Activated CD8-positive, alpha-beta T cell treated with anti-CD3 and anti-CD28 coated beads, Interleukin-2, amount 10 ng/mL, durations not matched to agents 7 days and 5 days (primary cell): ENCODE measurements around the gene CHAD. TPM values are rescaled to one million over a fixed set of nuclear protein-coding genes. Genes with fewer than 3 reads are reported as not detected.

Experiments
- ATAC-seq: fragments of 150-1000 bp; cut with Tn5 transposase; one replicate; pipeline ENCODE4 v1.10.0; 2021; ENCODE audit warnings: moderate library complexity
- CTCF ChIA-PET: fragments of 350-600 bp; sonication (Branson Sonifier 250); formaldehyde crosslinking; loops from one replicate; lab custom pipeline; 2021; ENCODE audit warnings: antibody characterized with exemption; lab: Charles Lee
- POLR2A ChIA-PET: fragments of 350-600 bp; sonication (Branson Sonifier 250); formaldehyde crosslinking; loops from one replicate; lab custom pipeline; 2021; ENCODE audit warnings: antibody characterized with exemption; lab: Charles Lee
- DNase-seq: peaks from one replicate; pipeline ENCODE4 v3.0.0-alpha.2; 2020
- H3K27ac Mint-ChIP-seq: one replicate; pipeline ENCODE4 v1.8.0; 2021; ENCODE audit warnings: mild to moderate bottlenecking, mixed read lengths
- H3K27me3 Mint-ChIP-seq: one replicate; pipeline ENCODE4 v1.8.0; 2021; ENCODE audit warnings: low read depth, mixed read lengths
- H3K36me3 Mint-ChIP-seq: one replicate; pipeline ENCODE4 v1.8.0; 2021; ENCODE audit warnings: low read depth, mixed read lengths
- H3K4me1 Mint-ChIP-seq: one replicate; pipeline ENCODE4 v1.8.0; 2021; ENCODE audit warnings: low read depth, mixed read lengths
- H3K4me3 Mint-ChIP-seq: one replicate; pipeline ENCODE4 v1.8.0; 2021; ENCODE audit warnings: mild to moderate bottlenecking, mixed read lengths
- H3K9me3 Mint-ChIP-seq: one replicate; pipeline ENCODE4 v1.8.0; 2022; ENCODE audit warnings: mixed read lengths; ENCODE audit not compliant: insufficient read depth
- total RNA-seq, 2 experiments: library from RNA; stranded (reverse); gene quantifications; one replicate each; pipeline ENCODE4 v1.2.3, GENCODE V29; 2021

Gene CHAD
- total RNA-seq, 2 experiments from 2014 or later = not detected

DNA sequence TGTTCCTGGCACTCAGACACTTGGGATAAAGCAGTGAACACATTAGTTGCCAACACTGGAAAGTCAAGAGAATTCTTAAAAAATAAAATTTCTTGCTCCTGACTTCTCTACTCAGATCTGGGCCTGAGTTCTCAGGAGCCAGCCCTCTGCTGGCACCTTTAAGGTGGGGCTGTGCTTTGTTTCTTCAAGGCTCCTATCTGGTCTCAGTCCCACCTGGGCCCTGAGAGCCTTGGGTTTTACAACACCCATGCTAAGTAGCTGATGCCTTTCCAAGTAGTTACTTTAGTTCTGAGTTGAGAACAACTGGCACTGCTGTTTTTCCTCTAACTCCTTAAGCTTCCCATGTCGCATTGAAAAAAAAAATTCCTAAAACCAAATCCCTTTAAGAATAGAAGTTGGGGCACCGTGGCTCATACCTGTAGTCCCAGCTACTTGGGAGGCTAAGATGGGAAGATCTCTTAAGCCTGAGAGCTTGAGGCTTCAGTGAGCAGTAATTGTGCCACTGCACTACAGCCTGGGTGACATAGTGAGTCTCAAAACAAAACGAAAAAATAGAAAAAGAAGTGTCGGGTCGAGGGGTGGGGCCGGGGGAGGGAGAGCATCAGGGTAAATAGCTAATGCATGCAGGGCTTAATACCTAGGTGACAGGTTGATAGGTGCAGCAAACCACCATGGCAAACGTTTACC lies 16.6 kb downstream of the CHAD start:
- ChIA-PET CTCF (interaction anchor here (1.2 kb wide), 1 partner anchor 25 kb away, joined by 4 read pairs; no protein-coding TSS in a partner anchor), POLR2A (no interaction called here)
- no peaks in the 10 kb centered on the region for H3K27me3 Mint-ChIP-seq
- peaks cover 5% of the 10 kb centered on the region for H3K4me1 Mint-ChIP-seq
- ATAC-seq (no peak), DNase-seq (no peak)
- no peaks in the 10 kb centered on the region for H3K9me3 Mint-ChIP-seq
- no peaks in the 10 kb centered on the region for H3K36me3 Mint-ChIP-seq
- no peak overlapping the region for H3K4me3 Mint-ChIP-seq
- no peak overlapping the region for H3K27ac Mint-ChIP-seq

DNA sequence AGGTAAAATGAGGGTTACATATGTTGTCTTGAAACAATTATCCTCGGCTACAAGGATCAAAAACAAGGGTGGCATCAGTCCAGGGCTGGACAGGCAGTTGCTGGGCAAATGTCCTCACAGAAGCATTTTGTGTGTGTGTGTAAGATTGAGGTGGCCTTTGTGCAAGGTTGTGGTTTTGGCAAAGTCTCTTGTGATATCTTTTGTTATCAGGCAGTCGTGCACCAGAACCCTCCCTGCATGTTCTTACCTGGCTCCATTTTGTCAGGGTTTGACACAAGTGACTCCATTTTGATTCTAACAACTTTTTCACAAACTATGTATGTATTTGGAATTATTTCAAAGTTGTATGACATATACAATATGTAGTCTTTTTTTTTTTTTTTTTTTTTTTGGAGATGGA lies 20.0 kb downstream of the CHAD start:
- ChIA-PET CTCF (no interaction called here), POLR2A (no interaction called here)
- H3K4me3 Mint-ChIP-seq = no peak overlapping the region
- H3K9me3 Mint-ChIP-seq = no peaks in the 10 kb centered on the region
- no peaks in the 10 kb centered on the region for H3K27me3 Mint-ChIP-seq
- DNase-seq (no peak), ATAC-seq (no peak)
- peaks cover 5% of the 10 kb centered on the region for H3K4me1 Mint-ChIP-seq
- H3K27ac Mint-ChIP-seq = no peak overlapping the region
- no peaks in the 10 kb centered on the region for H3K36me3 Mint-ChIP-seq

- Mint-ChIP-seq H3K4me3 (no peak overlapping the region), H3K27me3 (no peaks in the 10 kb centered on the region), H3K9me3 (no peaks in the 10 kb centered on the region), H3K36me3 (no peaks in the 10 kb centered on the region), H3K4me1 (peaks cover 5% of the 10 kb centered on the region), H3K27ac (no peak overlapping the region)
- no peak for DNase-seq
- POLR2A ChIA-PET = no interaction called here
- CTCF ChIA-PET = no interaction called here
- ATAC-seq = no peak
Measured at GRCh38 chr17:50447870-50448595, 20.6 kb downstream of the CHAD start.

GRCh38 chr17:50445730-50446325 lies 22.9 kb downstream of the CHAD start:
- no peaks in the 10 kb centered on the region for H3K9me3 Mint-ChIP-seq
- DNase-seq (no peak), ATAC-seq (no peak)
- no peak overlapping the region for H3K27ac Mint-ChIP-seq
- ChIA-PET CTCF (no interaction called here), POLR2A (no interaction called here)
- H3K27me3 Mint-ChIP-seq = no peaks in the 10 kb centered on the region
- H3K4me3 Mint-ChIP-seq = no peak overlapping the region
- no peaks in the 10 kb centered on the region for H3K4me1 Mint-ChIP-seq
- H3K36me3 Mint-ChIP-seq = no peaks in the 10 kb centered on the region

DNA sequence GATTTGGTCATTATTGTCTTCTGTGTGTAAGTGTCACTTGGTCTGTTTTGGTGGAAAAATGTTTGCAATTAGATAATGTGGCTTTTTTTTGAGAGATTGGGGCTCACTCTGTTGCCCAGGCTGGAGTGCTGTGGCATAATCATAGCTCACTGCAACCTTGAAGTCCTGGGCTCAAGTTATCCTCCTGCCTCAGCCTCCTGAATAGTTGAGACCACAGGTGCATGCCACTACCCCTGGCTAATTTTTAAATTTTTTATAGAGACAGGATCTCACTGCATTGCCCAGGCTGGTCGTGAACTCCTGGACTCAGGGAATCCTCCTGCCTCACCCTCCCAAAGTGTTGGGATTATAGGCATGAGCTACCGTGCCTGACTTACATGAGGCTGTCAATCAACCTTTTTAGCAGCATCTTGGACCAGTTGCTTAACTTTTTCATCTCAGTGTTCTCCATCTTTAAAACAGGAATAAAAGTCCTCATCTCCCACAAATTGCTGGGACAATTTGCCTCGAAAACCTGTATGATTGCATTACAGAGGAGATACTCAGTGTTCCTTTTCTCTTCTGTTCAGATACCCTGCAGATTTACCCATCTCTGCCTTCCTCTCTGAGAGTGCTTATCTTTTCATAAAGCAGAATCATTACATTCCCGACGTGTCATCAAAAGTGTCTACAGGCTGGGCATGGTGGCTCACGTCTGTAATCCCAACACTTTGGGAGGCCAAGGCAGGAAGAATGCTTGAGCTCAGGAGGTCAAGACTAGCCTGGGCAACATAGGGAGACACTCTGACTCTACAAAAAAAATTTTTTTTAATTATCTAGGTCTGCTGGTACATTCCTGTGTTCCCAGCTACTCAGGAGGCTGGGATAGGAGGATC lies 23.6 kb downstream of the CHAD start:
- CTCF ChIA-PET = interaction anchor here (1.1 to 1.7 kb wide), 2 partner anchors 19 to 48 kb away, joined by 3 to 6 read pairs; partner anchors contain the start of genes ACSF2 and LRRC59
- ATAC-seq (no peak), DNase-seq (no peak)
- POLR2A ChIA-PET = no interaction called here
- Mint-ChIP-seq H3K36me3 (no peaks in the 10 kb centered on the region), H3K4me1 (no peaks in the 10 kb centered on the region), H3K4me3 (no peak overlapping the region), H3K27me3 (no peaks in the 10 kb centered on the region), H3K9me3 (no peaks in the 10 kb centered on the region), H3K27ac (no peak overlapping the region)

GRCh38 chr17:50443505-50443974 lies 25.1 kb downstream of the CHAD start:
- Mint-ChIP-seq H3K9me3 (no peaks in the 10 kb centered on the region), H3K27ac (no peak overlapping the region), H3K27me3 (no peaks in the 10 kb centered on the region), H3K4me3 (no peak overlapping the region), H3K36me3 (no peaks in the 10 kb centered on the region), H3K4me1 (no peaks in the 10 kb centered on the region)
- ChIA-PET POLR2A (no interaction called here), CTCF (interaction anchor here (1.7 kb wide), 1 partner anchor 46 kb away, joined by 6 read pairs; the partner anchor contains the start of gene LRRC59)
- ATAC-seq (no peak), DNase-seq (no peak)

DNA sequence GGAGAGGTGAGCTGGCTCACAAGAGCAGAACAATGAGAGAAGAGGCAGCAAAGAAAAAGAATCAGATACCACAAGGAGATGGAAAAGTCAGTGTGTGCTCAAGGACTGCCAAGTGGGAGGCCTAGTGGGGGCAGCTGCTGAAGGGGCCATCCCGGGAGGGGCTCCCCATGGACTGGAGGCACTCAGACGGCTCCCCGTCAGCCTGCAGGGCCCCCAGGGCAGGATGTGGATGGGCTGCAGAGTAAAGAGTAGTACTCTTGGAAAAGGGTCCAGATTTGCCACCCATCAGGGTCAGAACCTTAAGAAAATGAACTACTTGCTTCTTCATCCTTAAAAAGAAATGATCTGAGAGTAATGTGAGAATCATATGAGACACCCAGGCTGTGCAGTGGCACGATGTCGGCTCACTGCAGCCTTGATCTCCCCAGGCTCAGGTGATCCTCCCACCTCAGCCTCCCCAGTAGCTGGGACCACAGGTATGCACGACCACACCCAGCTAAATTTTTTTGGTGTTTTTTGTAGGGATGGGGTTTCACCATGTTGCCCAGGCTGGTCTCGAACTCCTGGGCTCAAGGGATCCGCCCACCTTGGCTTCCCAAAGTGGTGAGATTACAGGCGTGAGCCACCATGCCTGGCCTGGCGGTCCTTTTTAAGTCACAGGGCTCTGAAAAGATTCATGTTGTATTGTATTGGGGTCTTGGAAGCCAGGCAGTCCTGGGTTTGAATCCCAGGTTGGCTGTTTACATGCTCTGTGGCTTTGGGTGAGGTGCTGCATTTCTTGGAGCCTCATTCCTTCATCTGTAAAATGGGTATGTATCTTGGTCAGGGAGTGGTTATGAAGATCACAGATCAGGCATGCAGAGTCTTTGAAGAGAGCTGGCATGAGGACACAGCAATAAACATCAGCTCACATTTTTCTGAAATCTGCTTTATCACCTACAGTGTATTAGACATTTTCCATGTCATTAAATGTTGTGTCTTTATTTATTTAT lies 27.5 kb downstream of the CHAD start:
- Mint-ChIP-seq H3K27ac (no peak overlapping the region), H3K9me3 (no peaks in the 10 kb centered on the region), H3K4me1 (no peaks in the 10 kb centered on the region), H3K36me3 (no peaks in the 10 kb centered on the region), H3K27me3 (no peaks in the 10 kb centered on the region), H3K4me3 (no peak overlapping the region)
- DNase-seq (no peak), ATAC-seq (no peak)
- CTCF ChIA-PET = interaction anchor here (1.4 kb wide), 1 partner anchor 44 kb away, joined by 6 read pairs; the partner anchor contains the start of gene LRRC59
- POLR2A ChIA-PET = no interaction called here

DNA sequence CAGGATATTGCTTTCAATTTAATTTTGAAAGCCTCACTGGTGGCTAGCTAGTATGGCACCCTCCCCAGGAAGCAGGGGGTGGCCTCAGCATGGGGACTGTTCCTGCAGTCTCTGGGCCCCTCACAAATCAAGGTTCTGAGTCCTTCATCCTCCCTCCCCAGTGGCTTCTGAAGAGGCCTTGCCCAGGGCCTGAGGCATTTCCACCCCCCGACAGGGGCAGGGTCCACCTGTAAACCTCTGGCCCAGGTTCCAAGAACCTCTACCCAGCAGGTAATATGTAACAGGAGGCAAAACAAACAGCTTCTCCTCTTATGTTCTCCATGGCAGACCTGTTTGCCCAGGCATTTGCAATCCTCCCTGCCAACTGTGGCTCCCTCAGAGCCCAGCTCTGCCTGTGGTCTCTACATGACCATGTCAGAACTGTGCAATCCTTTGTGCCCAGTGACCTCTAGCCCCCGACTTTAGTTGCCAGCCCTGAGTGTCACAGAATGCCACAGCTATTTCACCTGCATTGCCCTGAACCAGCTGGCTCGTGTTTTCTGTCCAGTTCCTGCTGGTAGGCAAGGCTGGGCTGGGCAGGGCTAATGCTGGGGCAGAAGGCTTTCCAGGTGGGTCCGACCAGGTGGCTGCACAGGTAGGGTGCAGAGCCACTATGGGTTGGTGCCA lies 28.4 kb downstream of the CHAD start:
- no peaks in the 10 kb centered on the region for H3K4me1 Mint-ChIP-seq
- ChIA-PET POLR2A (no interaction called here), CTCF (interaction anchor here (1.4 kb wide), 1 partner anchor 43 kb away, joined by 6 read pairs; the partner anchor contains the start of gene LRRC59)
- H3K36me3 Mint-ChIP-seq = no peaks in the 10 kb centered on the region
- no peak for ATAC-seq
- no peaks in the 10 kb centered on the region for H3K27me3 Mint-ChIP-seq
- H3K27ac Mint-ChIP-seq = no peak overlapping the region
- no peaks in the 10 kb centered on the region for H3K9me3 Mint-ChIP-seq
- H3K4me3 Mint-ChIP-seq = no peak overlapping the region
- DNase-seq = no peak

GRCh38 chr17:50439008-50439407 lies 29.7 kb downstream of the CHAD start:
- ATAC-seq = no peak
- H3K27ac Mint-ChIP-seq = no peak overlapping the region
- peaks cover 3% of the 10 kb centered on the region for H3K4me1 Mint-ChIP-seq
- DNase-seq = no peak
- H3K36me3 Mint-ChIP-seq = no peaks in the 10 kb centered on the region
- no peak overlapping the region for H3K4me3 Mint-ChIP-seq
- H3K9me3 Mint-ChIP-seq = no peaks in the 10 kb centered on the region
- CTCF ChIA-PET = no interaction called here
- POLR2A ChIA-PET = no interaction called here
- no peaks in the 10 kb centered on the region for H3K27me3 Mint-ChIP-seq

DNA sequence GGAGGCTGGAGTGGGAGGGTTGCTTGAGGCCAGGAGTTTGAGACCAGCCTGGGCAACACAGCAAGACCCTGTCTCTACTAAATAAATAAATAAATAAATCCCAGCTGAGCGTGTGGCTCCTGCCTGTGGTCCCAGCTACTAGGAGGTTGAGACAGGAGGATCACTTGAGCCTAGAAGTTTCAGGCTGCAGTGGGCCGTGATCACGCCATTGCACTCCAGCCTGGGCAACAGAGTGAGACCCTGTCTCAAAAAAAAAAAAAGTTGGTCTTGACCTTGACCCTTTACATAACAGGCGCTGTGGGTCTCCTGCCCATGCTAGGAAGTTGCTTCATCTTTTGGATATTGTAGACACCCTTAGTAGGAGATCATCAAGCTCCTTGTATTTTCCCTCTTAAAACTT lies 31.3 kb downstream of the CHAD start:
- no peaks in the 10 kb centered on the region for H3K27me3 Mint-ChIP-seq
- CTCF ChIA-PET = interaction anchor here (1.0 to 2.3 kb wide), 5 partner anchors 9 to 343 kb away, joined by 4 to 6 read pairs (median 4); partner anchors contain the start of gene LRRC59

More for the DNA sequence above, 31.3 kb downstream of the CHAD start:
- Mint-ChIP-seq H3K4me3 (no peak overlapping the region), H3K27ac (no peak overlapping the region), H3K9me3 (no peaks in the 10 kb centered on the region), H3K36me3 (no peaks in the 10 kb centered on the region), H3K4me1 (peaks cover 11% of the 10 kb centered on the region)
- ATAC-seq (no peak), DNase-seq (no peak)
- POLR2A ChIA-PET = no interaction called here
